KMS-11 (cell line): ENCODE measurements around the gene SGCE.

Experiments
- H2AFZ ChIP-seq: fragments of 200-600 bp; sonication (generic); 2 replicates; pipeline ENCODE4 v1.6.1; 2016; ENCODE audit warnings: antibody characterized with exemption, mixed run types, low read depth
- H3K27ac ChIP-seq: fragments of 200-600 bp; sonication (generic); 2 replicates; pipeline ENCODE4 v1.6.1; 2016; ENCODE audit warnings: mild to moderate bottlenecking, mixed run types
- H3K27me3 ChIP-seq: fragments of 200-600 bp; sonication (generic); 2 replicates; pipeline ENCODE4 v1.6.1; 2017; ENCODE audit warnings: mild to moderate bottlenecking, low read depth, mixed run types, moderate library complexity; ENCODE audit not compliant: insufficient read depth
- H3K36me3 ChIP-seq: fragments of 200-600 bp; sonication (generic); 2 replicates; pipeline ENCODE4 v1.6.1; 2017; ENCODE audit warnings: mild to moderate bottlenecking, mixed run types; ENCODE audit not compliant: insufficient read depth
- H3K4me1 ChIP-seq: fragments of 200-600 bp; sonication (generic); 2 replicates; pipeline ENCODE4 v1.6.1; 2016; ENCODE audit warnings: mild to moderate bottlenecking, low read depth, mixed run types; ENCODE audit not compliant: poor library complexity, severe bottlenecking
- H3K4me2 ChIP-seq: fragments of 200-600 bp; sonication (generic); 2 replicates; pipeline ENCODE4 v1.7.0; 2016; ENCODE audit warnings: mild to moderate bottlenecking, mixed run types
- H3K4me3 ChIP-seq: fragments of 200-600 bp; sonication (generic); IDR thresholded peaks from 2 replicates; pipeline ENCODE4 v1.6.1; 2017; ENCODE audit warnings: low read depth, low read length, mixed read lengths; ENCODE audit not compliant: insufficient read depth
- H3K79me2 ChIP-seq: fragments of 200-600 bp; sonication (generic); 2 replicates; pipeline ENCODE4 v1.6.1; 2016; ENCODE audit warnings: low read depth, mixed run types; ENCODE audit not compliant: insufficient read depth
- H3K9ac ChIP-seq: fragments of 200-600 bp; sonication (generic); 2 replicates; pipeline ENCODE4 v1.6.1; 2016; ENCODE audit warnings: mild to moderate bottlenecking, mixed run types
- H4K20me1 ChIP-seq: fragments of 200-600 bp; sonication (generic); 2 replicates; pipeline ENCODE4 v1.6.1; 2016; ENCODE audit warnings: mild to moderate bottlenecking, mixed run types; ENCODE audit not compliant: insufficient read depth
- TF ChIP-seq, protein P1 (sequence below): fragments of 200-600 bp; sonication (generic); conservative IDR thresholded peaks from 2 replicates; pipeline ENCODE4 v1.6.1; 2017; ENCODE audit warnings: low read depth, mild to moderate bottlenecking, antibody characterized with exemption, low read length, moderate library complexity, mixed read lengths

The SGCE gene

DNA sequence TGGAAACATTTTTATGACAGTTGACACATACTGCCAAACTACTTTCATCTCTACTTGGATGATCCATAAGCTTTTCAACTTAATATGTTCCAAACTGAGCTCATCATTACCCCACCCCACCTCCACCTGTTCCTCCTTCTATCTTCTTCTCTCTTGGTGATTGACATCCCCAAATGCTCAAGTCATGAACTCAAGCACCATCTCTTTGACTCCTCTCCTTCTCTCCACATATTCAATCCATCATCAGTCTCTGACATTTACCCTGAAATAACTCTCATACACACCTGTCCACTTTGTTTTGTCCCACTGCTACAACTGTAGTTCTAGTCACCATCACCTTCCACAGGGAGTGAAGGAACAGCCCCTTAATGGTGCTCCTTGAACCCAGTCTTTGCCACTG lies 43.3 kb downstream of the SGCE start:
- H3K9ac ChIP-seq, result no peak overlapping the region
- no peak overlapping the region for H3K4me3 ChIP-seq
- H4K20me1 ChIP-seq, result no peaks in the 10 kb centered on the region
- H3K4me1 ChIP-seq, result peaks cover 7% of the 10 kb centered on the region
- H2AFZ ChIP-seq, result no peak overlapping the region
- TF ChIP-seq, protein P1, sequence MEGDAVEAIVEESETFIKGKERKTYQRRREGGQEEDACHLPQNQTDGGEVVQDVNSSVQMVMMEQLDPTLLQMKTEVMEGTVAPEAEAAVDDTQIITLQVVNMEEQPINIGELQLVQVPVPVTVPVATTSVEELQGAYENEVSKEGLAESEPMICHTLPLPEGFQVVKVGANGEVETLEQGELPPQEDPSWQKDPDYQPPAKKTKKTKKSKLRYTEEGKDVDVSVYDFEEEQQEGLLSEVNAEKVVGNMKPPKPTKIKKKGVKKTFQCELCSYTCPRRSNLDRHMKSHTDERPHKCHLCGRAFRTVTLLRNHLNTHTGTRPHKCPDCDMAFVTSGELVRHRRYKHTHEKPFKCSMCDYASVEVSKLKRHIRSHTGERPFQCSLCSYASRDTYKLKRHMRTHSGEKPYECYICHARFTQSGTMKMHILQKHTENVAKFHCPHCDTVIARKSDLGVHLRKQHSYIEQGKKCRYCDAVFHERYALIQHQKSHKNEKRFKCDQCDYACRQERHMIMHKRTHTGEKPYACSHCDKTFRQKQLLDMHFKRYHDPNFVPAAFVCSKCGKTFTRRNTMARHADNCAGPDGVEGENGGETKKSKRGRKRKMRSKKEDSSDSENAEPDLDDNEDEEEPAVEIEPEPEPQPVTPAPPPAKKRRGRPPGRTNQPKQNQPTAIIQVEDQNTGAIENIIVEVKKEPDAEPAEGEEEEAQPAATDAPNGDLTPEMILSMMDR, result no peak
- H3K27ac ChIP-seq, result no peak overlapping the region
- no peak overlapping the region for H3K4me2 ChIP-seq
- no peaks in the 10 kb centered on the region for H3K27me3 ChIP-seq
- no peaks in the 10 kb centered on the region; the same call in 1 of the 2 replicates for H3K79me2 ChIP-seq
- H3K36me3 ChIP-seq, result peaks cover 3% of the 10 kb centered on the region; the same call in 1 of the 2 replicates

DNA sequence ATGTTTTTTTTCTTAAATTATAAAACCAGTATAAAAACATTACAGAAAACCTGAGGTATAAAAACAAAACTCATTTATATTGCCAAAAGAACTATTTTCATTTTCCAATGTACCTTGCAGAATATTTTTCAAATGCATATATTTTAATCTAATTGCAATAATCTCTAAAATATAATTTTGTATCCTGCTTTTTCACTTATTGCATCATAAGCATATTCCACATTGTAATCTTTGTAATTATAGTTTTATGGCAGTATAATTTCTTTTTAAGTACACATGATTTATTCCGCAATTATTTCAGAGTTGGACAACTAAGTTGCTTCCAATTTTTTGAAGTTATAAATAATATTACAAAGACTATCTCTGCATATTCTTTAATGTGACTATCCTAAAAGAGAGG lies 43.7 kb downstream of the SGCE start:
- peaks cover 3% of the 10 kb centered on the region; the same call in 1 of the 2 replicates for H3K36me3 ChIP-seq
- peaks cover 11% of the 10 kb centered on the region for H3K4me1 ChIP-seq
- no peaks in the 10 kb centered on the region for H4K20me1 ChIP-seq
- H3K4me3 ChIP-seq, result no peak overlapping the region
- H3K27ac ChIP-seq, result no peak overlapping the region
- no peak overlapping the region for H2AFZ ChIP-seq
- no peak overlapping the region for H3K4me2 ChIP-seq
- H3K79me2 ChIP-seq, result no peaks in the 10 kb centered on the region; the same call in 1 of the 2 replicates
- H3K9ac ChIP-seq, result no peak overlapping the region
- no peaks in the 10 kb centered on the region for H3K27me3 ChIP-seq
- TF ChIP-seq, protein P1, result no peak

DNA sequence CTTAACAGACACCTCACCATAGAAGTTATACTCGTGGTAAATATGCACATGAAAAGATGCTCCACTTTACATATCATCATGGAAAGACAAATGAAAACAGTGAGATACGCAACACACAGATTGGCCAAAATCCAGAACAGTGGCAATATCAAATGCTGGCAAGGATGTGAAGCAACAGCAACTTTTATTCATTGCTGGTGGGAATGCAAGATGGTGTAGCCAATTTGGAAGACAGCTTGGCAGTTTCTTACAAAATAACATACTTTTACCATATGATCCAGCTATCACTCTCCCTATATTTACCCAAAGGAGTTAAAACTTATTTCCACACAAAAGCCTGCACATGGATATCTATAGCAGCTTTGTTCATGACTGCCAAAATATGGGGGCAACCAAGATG lies 46.4 kb downstream of the SGCE start:
- Histone ChIP-seq H4K20me1 (no peaks in the 10 kb centered on the region), H3K27ac (no peak overlapping the region), H3K36me3 (no peaks in the 10 kb centered on the region), H3K9ac (no peak overlapping the region), H3K79me2 (no peaks in the 10 kb centered on the region), H2AFZ (no peak overlapping the region), H3K4me3 (no peak overlapping the region), H3K27me3 (no peaks in the 10 kb centered on the region), H3K4me1 (peaks cover 25% of the 10 kb centered on the region), H3K4me2 (no peak overlapping the region)
- TF ChIP-seq, protein P1, result no peak

DNA sequence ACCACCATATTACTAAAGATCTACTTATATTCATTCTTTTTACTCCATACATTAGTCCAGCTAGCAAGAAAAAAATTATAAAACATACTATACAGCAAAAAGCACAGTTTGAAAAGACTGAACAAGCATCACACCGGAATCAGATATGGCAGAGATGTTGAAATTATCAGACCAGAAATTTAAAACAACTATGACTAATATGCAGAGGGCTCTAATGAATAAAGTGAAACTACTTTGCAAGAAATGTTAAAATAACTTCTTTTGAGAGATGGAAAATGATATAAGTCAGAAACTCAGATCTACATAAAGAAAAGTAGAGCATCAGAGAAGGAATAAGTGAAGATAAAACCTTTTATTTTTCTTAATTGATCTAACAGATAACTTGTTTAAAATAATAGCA lies 50.9 kb downstream of the SGCE start:
- Histone ChIP-seq H3K79me2 (no peaks in the 10 kb centered on the region), H3K9ac (no peak overlapping the region), H3K4me1 (peaks cover 25% of the 10 kb centered on the region), H2AFZ (no peak overlapping the region), H4K20me1 (no peaks in the 10 kb centered on the region), H3K36me3 (0 out of 2 replicates have a peak, but pooled peaks cover 5% of the 10 kb centered on the region), H3K4me3 (no peak overlapping the region), H3K4me2 (no peak overlapping the region), H3K27ac (no peak overlapping the region), H3K27me3 (no peaks in the 10 kb centered on the region)
- TF ChIP-seq, protein P1, result no peak
